K562 (cell line): ENCODE results near the gene DENND1A. TPM values are rescaled to one million over a fixed set of nuclear protein-coding genes. Genes with fewer than 3 reads are reported as not detected.
A peak's percentile ranks its signal among the peaks of the same experiment; 100 is the strongest.

Source experiments
- BACH1 ChIP-seq: fragments of 200-800 bp; sonication (Bioruptor generic); IDR thresholded peaks from 2 replicates; pipeline ENCODE4 v1.6.1; 2016; ENCODE audit warnings: missing genetic modification characterization, missing compliant biosample characterization
- CREB1 ChIP-seq, 2 experiments: sonication (generic) in 1 of 2; formaldehyde crosslinking in 1 of 2; IDR thresholded peaks; 2 replicates each; pipeline versions ENCODE4 v1.6.1 to v1.8.0; 2012 to 2022; ENCODE audit warnings: inconsistent platforms in 1 of 2, mild to moderate bottlenecking in 1 of 2, missing genetic modification reagents in 1 of 2, moderate library complexity in 1 of 2
- DACH1 ChIP-seq: fragments of 450-650 bp; IDR thresholded peaks from 2 replicates; pipeline ENCODE4 v1.6.1; 2018; ENCODE audit not compliant: partially characterized antibody
- GATA2 ChIP-seq: sonication (generic); formaldehyde crosslinking; IDR thresholded peaks from 2 replicates; pipeline ENCODE4 v1.4.0; 2020; ENCODE audit warnings: mild to moderate bottlenecking, missing genetic modification reagents
- HNRNPL ChIP-seq: fragments of 200-400 bp; formaldehyde crosslinking; IDR thresholded peaks from 2 replicates; pipeline ENCODE4 v1.6.1; 2017; ENCODE audit warnings: low read depth, mild to moderate bottlenecking, low read length
- MYC ChIP-seq, 2 experiments: fragments of 250-450 bp in 1 of 2; sonication (Bioruptor Pico) in 1 of 2; IDR thresholded peaks; 2 replicates each; pipeline versions ENCODE4 v1.5.1 to v1.6.1; 2012 to 2021; ENCODE audit warnings: low read depth in 2 of 2, borderline replicate concordance in 1 of 2, improper control_type of control experiment in 1 of 2, low read length in 1 of 2, mild to moderate bottlenecking in 1 of 2, moderate library complexity in 1 of 2
- NELFE ChIP-seq: IDR thresholded peaks from 2 replicates; pipeline ENCODE4 v1.6.1; 2011; ENCODE audit warnings: mild to moderate bottlenecking; ENCODE audit not compliant: insufficient read depth, insufficient read length
- NFE2 ChIP-seq: IDR thresholded peaks from 2 replicates; pipeline ENCODE4 v1.6.1; 2014; ENCODE audit warnings: antibody characterized with exemption, low read depth
- NRF1 ChIP-seq, 2 experiments: fragments of 450-650 bp; IDR thresholded peaks in 1 of 2; conservative IDR thresholded peaks in 1 of 2; 2 replicates each; pipeline ENCODE4 v1.6.1; 2014; ENCODE audit warnings: mild to moderate bottlenecking in 2 of 2
- POLR2H ChIP-seq: IDR thresholded peaks from 2 replicates; pipeline ENCODE4 v1.6.1; 2016; ENCODE audit warnings: missing genetic modification characterization, low read depth, mild to moderate bottlenecking, control low read depth, missing compliant biosample characterization, moderate library complexity
- SLC30A9 ChIP-seq: fragments of 250-450 bp; sonication (Bioruptor Pico); IDR thresholded peaks from 2 replicates; pipeline ENCODE4 v1.8.0; 2022; ENCODE audit warnings: mild to moderate bottlenecking, moderate library complexity
- SRSF3 ChIP-seq: fragments of 200-400 bp; formaldehyde crosslinking; IDR thresholded peaks from 2 replicates; pipeline ENCODE4 v1.6.1; 2016; ENCODE audit warnings: mild to moderate bottlenecking, low read length, moderate library complexity; ENCODE audit not compliant: insufficient read depth
- SRSF7 ChIP-seq: fragments of 200-400 bp; formaldehyde crosslinking; optimal IDR thresholded peaks from 2 replicates; pipeline ENCODE3; 2017; ENCODE audit warnings: mild to moderate bottlenecking, low read depth, low read length
- TAF15 ChIP-seq: fragments of 200-400 bp; formaldehyde crosslinking; IDR thresholded peaks from 2 replicates; pipeline ENCODE4 v1.6.1; 2017; ENCODE audit warnings: mild to moderate bottlenecking, low read depth, low read length, moderate library complexity
- YY1 ChIP-seq, 3 experiments: IDR thresholded peaks; 2 replicates each; pipeline ENCODE4 v1.6.1; 2011; ENCODE audit warnings: low read length in 2 of 3, mild to moderate bottlenecking in 2 of 3, moderate library complexity in 2 of 3, borderline replicate concordance in 1 of 3, control low read depth in 1 of 3, low read depth in 1 of 3; ENCODE audit not compliant: insufficient read depth in 3 of 3, insufficient replicate concordance in 2 of 3, control insufficient read depth in 1 of 3, insufficient read length in 1 of 3; ENCODE audit errors: extremely low read depth in 1 of 3
- ZNF239 ChIP-seq: fragments of 250-450 bp; sonication (Bioruptor Pico); IDR thresholded peaks from 2 replicates; pipeline ENCODE4 v1.4.0; 2020; ENCODE audit warnings: mild to moderate bottlenecking
- polyA plus RNA-seq, 8 experiments: library from polyadenylated mRNA; depleted of rRNA in 4 of 8; stranded (reverse) in 5 of 8; unstranded in 3 of 8; fragments of >200 nt; fragmentation: Nextera tagmentation in 2 of 8; fragmentation: Illumina TruSeq in 1 of 8; extraction: Ambion mirVana in 2 of 8; extraction: Trizol in 1 of 8; gene quantifications; 2 replicates each; pipeline versions ENCODE4 v1.2.1 to v1.2.3, GENCODE V29; 2011 to 2014; ENCODE audit warnings: inconsistent platforms in 1 of 8, missing spikeins in 1 of 8
- total RNA-seq, 7 experiments: library from RNA; depleted of rRNA in 6 of 7; stranded (reverse); fragments of >200 nt in 6 of 7; fragmentation: Illumina TruSeq in 2 of 7; extraction: Trizol in 2 of 7; gene quantifications; 2 replicates each; pipeline versions ENCODE4 v1.2.1 to v1.2.3, GENCODE V29; 2011 to 2021; ENCODE audit warnings: low replicate concordance in 1 of 7
- TF ChIP-seq, protein P1 (sequence below): fragments of 250-450 bp; sonication (Bioruptor Pico); IDR thresholded peaks from 2 replicates; pipeline ENCODE4 v1.4.0; 2020; ENCODE audit warnings: borderline replicate concordance
- TF ChIP-seq, protein P2 (sequence below): fragments of 450-650 bp; formaldehyde crosslinking; IDR thresholded peaks from 2 replicates; pipeline ENCODE4 v1.4.0; 2022; ENCODE audit warnings: mild to moderate bottlenecking, moderate library complexity
- TF ChIP-seq, protein P3 (sequence below), 3 experiments: fragments of 200-800 bp in 1 of 3; sonication (Bioruptor generic) in 1 of 3; sonication (generic) in 1 of 3; formaldehyde crosslinking in 1 of 3; IDR thresholded peaks; 2 replicates each; pipeline versions ENCODE4 v1.6.1 to v1.8.0; 2016 to 2022; ENCODE audit warnings: mild to moderate bottlenecking in 2 of 3, missing compliant biosample characterization in 2 of 3, missing genetic modification characterization in 2 of 3, missing genetic modification reagents in 1 of 3

DENND1A gene
- total and polyA plus RNA-seq, 9 of the 15 experiments (the other 6 are each of a cell fraction or from before 2014, with no cell fraction given), result 7.6 to 29.5 (median 15.7) TPM

DNA sequence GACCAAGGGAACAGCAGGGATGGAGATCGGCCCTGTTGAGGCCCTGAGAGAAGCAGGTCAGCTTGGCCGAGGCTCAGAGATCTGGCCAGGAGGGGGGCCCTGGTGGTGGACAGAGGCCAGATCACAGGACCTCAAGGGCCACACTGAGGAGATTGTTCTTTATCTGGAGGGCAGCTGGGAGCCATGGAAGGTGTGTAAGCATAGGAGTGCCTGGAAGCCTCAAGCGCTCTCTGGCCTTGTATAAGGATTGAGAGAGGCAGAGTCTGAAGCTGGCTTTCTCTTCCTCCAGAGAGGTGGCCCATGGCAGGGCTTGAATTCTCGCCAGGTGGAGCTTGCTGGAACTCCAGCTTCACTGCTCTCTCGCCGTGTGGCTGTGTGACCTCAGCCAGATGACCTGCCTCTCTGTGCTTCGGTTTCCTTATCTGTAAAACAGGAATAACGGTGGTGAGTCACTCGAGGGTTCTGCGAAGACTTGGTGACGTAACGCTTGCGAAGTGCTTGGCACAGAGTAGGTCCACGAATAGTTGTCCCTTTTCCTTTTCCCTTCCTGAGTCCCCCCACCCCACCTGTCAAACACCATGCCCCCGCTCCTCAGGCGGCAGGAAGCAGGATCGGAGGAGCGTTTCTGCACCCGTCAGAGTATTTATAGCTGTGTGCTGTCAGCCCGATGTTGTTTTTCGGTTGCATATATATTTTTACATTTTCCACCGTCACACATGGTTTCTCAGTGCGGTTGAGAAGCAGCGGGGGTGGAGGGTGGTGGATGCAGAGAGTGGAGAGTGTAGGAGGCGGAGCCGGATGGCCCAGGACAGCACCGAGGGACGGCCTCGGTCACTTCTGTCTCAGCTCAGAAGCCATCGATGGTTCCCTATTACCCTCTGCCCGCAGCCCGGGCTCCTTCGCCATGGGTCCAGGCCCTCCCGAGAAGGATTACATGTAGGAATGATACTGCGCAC is 590.9 kb downstream of the DENND1A start (continued):
- TF ChIP-seq SRSF3 (no peak), SLC30A9 (CRISPR knock-in tag) (no peak), YY1 (IDR thresholded peaks at IDR 0.05; ENCODE audit: borderline replicate concordance in 1 of 3, control insufficient read depth in 1 of 3, extremely low read depth in 1 of 3, insufficient read depth in 3 of 3, insufficient read length in 1 of 3, insufficient replicate concordance in 2 of 3, low read depth in 1 of 3, low read length in 2 of 3) (peak in 2 of 3 experiments; percentile 16 to 30), NRF1 (conservative IDR thresholded peaks at IDR 0.05 in 1 of 2, IDR thresholded peaks at IDR 0.05 in 1 of 2) (no peak; a peak in 3 of 4 replicates), BACH1 (no peak), POLR2H (tag) (no peak), DACH1 (peak; percentile 68), CREB1 (IDR thresholded peaks at IDR 0.05) (peak; percentile 85), CREB1 (CRISPR knock-in tag; IDR thresholded peaks at IDR 0.05) (peak; percentile 66), HNRNPL (no peak), SRSF7 (no peak), MYC (IDR thresholded peaks at IDR 0.05; ENCODE audit: low read depth, low read length) (no peak), MYC (CRISPR knock-in tag; IDR thresholded peaks at IDR 0.05; ENCODE audit: borderline replicate concordance, low read depth) (no peak), NELFE (no peak), ZNF239 (no peak), GATA2 (peak; percentile 29; the same call in 1 of the 2 replicates), NFE2 (no peak), TAF15 (no peak)
- TF ChIP-seq, protein P1, sequence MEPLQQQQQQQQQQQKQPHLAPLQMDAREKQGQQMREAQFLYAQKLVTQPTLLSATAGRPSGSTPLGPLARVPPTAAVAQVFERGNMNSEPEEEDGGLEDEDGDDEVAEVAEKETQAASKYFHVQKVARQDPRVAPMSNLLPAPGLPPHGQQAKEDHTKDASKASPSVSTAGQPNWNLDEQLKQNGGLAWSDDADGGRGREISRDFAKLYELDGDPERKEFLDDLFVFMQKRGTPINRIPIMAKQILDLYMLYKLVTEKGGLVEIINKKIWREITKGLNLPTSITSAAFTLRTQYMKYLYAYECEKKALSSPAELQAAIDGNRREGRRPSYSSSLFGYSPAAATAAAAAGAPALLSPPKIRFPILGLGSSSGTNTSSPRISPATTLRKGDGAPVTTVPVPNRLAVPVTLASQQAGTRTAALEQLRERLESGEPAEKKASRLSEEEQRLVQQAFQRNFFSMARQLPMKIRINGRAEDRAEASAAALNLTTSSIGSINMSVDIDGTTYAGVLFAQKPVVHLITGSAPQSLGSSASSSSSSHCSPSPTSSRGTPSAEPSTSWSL (CRISPR knock-in tag), result no peak
- TF ChIP-seq, protein P2, sequence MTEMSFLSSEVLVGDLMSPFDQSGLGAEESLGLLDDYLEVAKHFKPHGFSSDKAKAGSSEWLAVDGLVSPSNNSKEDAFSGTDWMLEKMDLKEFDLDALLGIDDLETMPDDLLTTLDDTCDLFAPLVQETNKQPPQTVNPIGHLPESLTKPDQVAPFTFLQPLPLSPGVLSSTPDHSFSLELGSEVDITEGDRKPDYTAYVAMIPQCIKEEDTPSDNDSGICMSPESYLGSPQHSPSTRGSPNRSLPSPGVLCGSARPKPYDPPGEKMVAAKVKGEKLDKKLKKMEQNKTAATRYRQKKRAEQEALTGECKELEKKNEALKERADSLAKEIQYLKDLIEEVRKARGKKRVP (CRISPR knock-in tag), result no peak
- TF ChIP-seq, protein P3, sequence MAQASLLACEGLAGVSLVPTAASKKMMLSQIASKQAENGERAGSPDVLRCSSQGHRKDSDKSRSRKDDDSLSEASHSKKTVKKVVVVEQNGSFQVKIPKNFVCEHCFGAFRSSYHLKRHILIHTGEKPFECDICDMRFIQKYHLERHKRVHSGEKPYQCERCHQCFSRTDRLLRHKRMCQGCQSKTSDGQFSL (CRISPR knock-in tag; IDR thresholded peaks at IDR 0.05), result peak; percentile 47; the same call in 1 of the 2 replicates
- TF ChIP-seq, protein P3 (tag; IDR thresholded peaks at IDR 0.05), result no peak
